ENCODE measurements around the gene NEMP1. TPM values are rescaled to one million over a fixed set of nuclear protein-coding genes. Genes with fewer than 3 reads are reported as not detected.

The NEMP1 gene
- total and polyA plus RNA-seq, 2 experiments from 2014 or later: 5.9 to 7.6 TPM

DNA sequence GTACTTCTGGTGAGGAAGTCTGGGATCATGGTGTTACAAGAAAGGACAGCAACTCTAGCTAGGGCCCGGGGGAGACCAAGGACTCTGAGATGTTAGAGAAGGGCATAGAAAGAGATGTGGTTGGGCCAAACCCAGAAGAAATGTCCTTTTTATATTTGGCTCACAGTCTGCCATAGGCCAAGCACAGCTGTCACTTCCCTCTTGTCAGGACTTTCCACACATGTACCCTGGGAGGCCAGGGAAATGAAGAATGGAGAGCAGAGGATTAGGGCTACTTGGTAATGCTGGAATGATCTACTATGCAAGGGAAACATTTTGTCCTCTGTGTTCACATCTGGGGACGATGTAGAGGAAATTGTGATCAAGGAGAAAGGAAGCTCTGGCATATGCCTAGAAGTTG lies 37.8 kb downstream of the NEMP1 start:
- WGBS, 2 experiments (ENCODE audit: low coverage in 1 of 2, low lambda C conversion rate in 2 of 2, missing lambda C conversion rate in 2 of 2): 39 to 44% methylated on average over 2 of the region's 2 CpGs
- H3K79me2 ChIP-seq (ENCODE audit: insufficient read depth): no peaks in the 10 kb centered on the region
- no peaks in the 10 kb centered on the region for H3K36me3 ChIP-seq (ENCODE audit: low read depth)
- TF ChIP-seq EZH2 (IDR thresholded peaks at IDR 0.05; ENCODE audit: insufficient read depth, poor library complexity, severe bottlenecking) (no peak), EZH2phosphoT487 (IDR thresholded peaks at IDR 0.05; ENCODE audit: insufficient read depth, low read depth) (no peak)
- in situ Hi-C loops (cut with MboI): no loop called here
- no peak overlapping the region for H3K4me3 ChIP-seq
- no peak for DNase-seq
- no peaks in the 10 kb centered on the region for H3F3A ChIP-seq (ENCODE audit: insufficient read depth)
- H3K9me2 ChIP-seq (ENCODE audit: insufficient read depth): no peaks in the 10 kb centered on the region
- no peak overlapping the region for H3K4me2 ChIP-seq (ENCODE audit: unreplicated experiment)
- H3K27me3 ChIP-seq (replicated peaks; ENCODE audit: insufficient read depth): peaks cover 40% of the 10 kb centered on the region
- H3K4me1 ChIP-seq (ENCODE audit: insufficient read depth): no peaks in the 10 kb centered on the region
- H3K9ac ChIP-seq: no peak overlapping the region
- H4K20me1 ChIP-seq (ENCODE audit: insufficient read depth): no peaks in the 10 kb centered on the region
- no peak overlapping the region for H3K27ac ChIP-seq
- H2AFZ ChIP-seq: no peak overlapping the region
- H3K9me3 ChIP-seq (ENCODE audit: low read depth): no peaks in the 10 kb centered on the region

DNA sequence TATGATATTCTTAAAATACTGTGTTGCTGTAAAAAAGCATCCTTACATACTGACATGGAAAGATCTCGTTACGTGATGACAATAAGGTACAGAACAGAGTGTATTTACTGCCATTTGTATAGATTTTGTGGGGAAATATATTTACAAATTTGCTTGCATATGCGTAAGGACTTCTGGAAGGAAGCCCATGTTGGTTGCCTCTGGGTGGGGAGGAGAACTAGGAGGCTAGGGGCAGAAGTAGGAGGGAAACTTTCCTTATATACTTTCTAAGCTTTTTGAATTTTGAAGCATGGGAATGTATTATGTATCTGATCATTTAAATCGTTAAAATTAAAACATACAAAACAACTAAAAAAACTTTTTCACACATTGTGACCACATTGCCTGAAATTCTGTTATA lies 38.4 kb downstream of the NEMP1 start:
- H3K4me1 ChIP-seq (ENCODE audit: insufficient read depth): no peaks in the 10 kb centered on the region
- H3K4me3 ChIP-seq: no peak overlapping the region
- no peaks in the 10 kb centered on the region for H3F3A ChIP-seq (ENCODE audit: insufficient read depth)
- H3K27ac ChIP-seq: no peak overlapping the region
- H3K9ac ChIP-seq: no peak overlapping the region
- H3K79me2 ChIP-seq (ENCODE audit: insufficient read depth): no peaks in the 10 kb centered on the region
- no peak overlapping the region for H3K4me2 ChIP-seq (ENCODE audit: unreplicated experiment)
- in situ Hi-C loops (cut with MboI): no loop called here
- H3K9me3 ChIP-seq (ENCODE audit: low read depth): no peaks in the 10 kb centered on the region
- no peak for DNase-seq
- no peaks in the 10 kb centered on the region for H3K36me3 ChIP-seq (ENCODE audit: low read depth)
- H4K20me1 ChIP-seq (ENCODE audit: insufficient read depth): no peaks in the 10 kb centered on the region
- H2AFZ ChIP-seq: no peak overlapping the region
- no peak for TF ChIP-seq EZH2phosphoT487 (IDR thresholded peaks at IDR 0.05; ENCODE audit: insufficient read depth, low read depth)
- TF ChIP-seq EZH2 (IDR thresholded peaks at IDR 0.05; ENCODE audit: insufficient read depth, poor library complexity, severe bottlenecking): no peak
- peaks cover 40% of the 10 kb centered on the region for H3K27me3 ChIP-seq (replicated peaks; ENCODE audit: insufficient read depth)
- H3K9me2 ChIP-seq (ENCODE audit: insufficient read depth): no peaks in the 10 kb centered on the region
- 50 to 56% methylated on average over 4 of the region's 4 CpGs for WGBS, 2 experiments (ENCODE audit: low coverage in 1 of 2, low lambda C conversion rate in 2 of 2, missing lambda C conversion rate in 2 of 2)

DNA sequence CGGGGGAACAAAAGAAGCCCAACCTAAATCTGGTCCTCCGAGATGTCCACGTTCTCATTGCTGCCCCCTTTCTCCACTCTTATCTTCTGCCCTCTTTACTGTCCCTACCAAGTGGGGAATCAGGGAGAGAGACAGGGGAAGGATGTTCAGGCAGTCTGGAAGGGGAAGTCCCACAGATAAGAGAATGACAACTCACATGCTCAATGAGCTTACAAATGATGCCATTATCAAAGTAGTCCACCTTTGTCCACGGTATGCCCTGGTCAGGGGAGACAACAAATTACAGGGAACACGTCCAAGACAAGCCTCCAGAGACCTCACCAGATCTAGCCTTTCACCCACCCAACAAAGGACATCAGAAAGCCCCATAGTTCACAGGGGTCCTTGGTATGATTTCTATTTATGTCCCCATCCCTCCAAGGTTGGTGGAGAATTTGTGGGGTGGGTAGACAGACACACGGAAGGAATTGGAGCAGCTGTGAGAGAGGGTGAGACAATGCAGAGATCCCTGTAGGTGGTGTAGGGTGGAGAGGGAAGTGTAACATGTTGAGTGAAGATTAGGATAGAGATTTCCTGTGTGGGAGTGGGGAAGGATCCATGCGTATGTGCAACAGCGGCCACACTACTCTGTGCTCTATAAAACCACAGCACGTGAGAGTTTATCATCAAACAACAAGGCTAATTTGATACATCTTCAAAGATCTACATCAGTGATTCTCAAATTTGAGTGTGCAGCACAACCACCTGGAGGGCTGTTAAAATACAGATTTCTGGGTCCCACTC lies 39.4 kb downstream of the NEMP1 start:
- WGBS, 2 experiments (ENCODE audit: low coverage in 1 of 2, low lambda C conversion rate in 2 of 2, missing lambda C conversion rate in 2 of 2): 66 to 67% methylated on average over 9 of the region's 9 CpGs
- Histone ChIP-seq H3K27ac (no peak overlapping the region), H3K4me2 (ENCODE audit: unreplicated experiment) (no peak overlapping the region), H3K9me3 (ENCODE audit: low read depth) (no peaks in the 10 kb centered on the region), H3K9me2 (ENCODE audit: insufficient read depth) (no peaks in the 10 kb centered on the region), H3K4me3 (no peak overlapping the region), H3K27me3 (replicated peaks; ENCODE audit: insufficient read depth) (peaks cover 40% of the 10 kb centered on the region), H2AFZ (no peak overlapping the region), H3K4me1 (ENCODE audit: insufficient read depth) (no peaks in the 10 kb centered on the region), H3F3A (ENCODE audit: insufficient read depth) (no peaks in the 10 kb centered on the region), H3K36me3 (ENCODE audit: low read depth) (no peaks in the 10 kb centered on the region), H3K79me2 (ENCODE audit: insufficient read depth) (no peaks in the 10 kb centered on the region), H3K9ac (no peak overlapping the region), H4K20me1 (ENCODE audit: insufficient read depth) (no peaks in the 10 kb centered on the region)
- in situ Hi-C loops (cut with MboI): no loop called here
- no peak for TF ChIP-seq EZH2phosphoT487 (IDR thresholded peaks at IDR 0.05; ENCODE audit: insufficient read depth, low read depth)
- no peak for TF ChIP-seq EZH2 (IDR thresholded peaks at IDR 0.05; ENCODE audit: insufficient read depth, poor library complexity, severe bottlenecking)
- no peak for DNase-seq

DNA sequence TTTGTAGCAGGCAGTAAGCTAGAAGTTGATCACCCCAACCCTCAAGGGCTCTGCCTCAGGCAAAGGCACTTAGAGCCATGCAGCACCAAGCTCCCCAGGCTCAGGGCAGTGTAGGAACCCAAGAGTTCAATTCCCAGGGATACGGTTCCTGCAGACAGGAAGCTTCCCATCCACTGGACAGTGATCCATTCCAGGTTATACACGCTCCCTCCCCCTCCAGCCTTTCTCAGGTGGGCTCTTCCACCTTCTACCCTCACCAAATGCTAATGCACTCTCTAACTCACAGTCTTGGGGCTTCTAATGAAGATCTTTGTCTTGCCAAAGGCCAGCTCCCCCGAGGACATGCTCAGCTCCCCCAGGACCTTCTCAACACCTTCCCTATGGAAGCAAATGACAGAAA lies 41.3 kb downstream of the NEMP1 start:
- peaks cover 49% of the 10 kb centered on the region for H3K27me3 ChIP-seq (replicated peaks; ENCODE audit: insufficient read depth)
- H3F3A ChIP-seq (ENCODE audit: insufficient read depth): no peaks in the 10 kb centered on the region
- TF ChIP-seq EZH2 (IDR thresholded peaks at IDR 0.05; ENCODE audit: insufficient read depth, poor library complexity, severe bottlenecking) (no peak), EZH2phosphoT487 (IDR thresholded peaks at IDR 0.05; ENCODE audit: insufficient read depth, low read depth) (no peak)
- WGBS, 2 experiments (ENCODE audit: low coverage in 1 of 2, low lambda C conversion rate in 2 of 2, missing lambda C conversion rate in 2 of 2): 58 to 60% methylated on average over 3 of the region's 3 CpGs
- in situ Hi-C loops (cut with MboI): no loop called here
- no peak overlapping the region for H3K4me3 ChIP-seq
- no peak overlapping the region for H3K4me2 ChIP-seq (ENCODE audit: unreplicated experiment)
- no peaks in the 10 kb centered on the region for H3K36me3 ChIP-seq (ENCODE audit: low read depth)
- H3K9ac ChIP-seq: no peak overlapping the region
- no peak for DNase-seq
- H4K20me1 ChIP-seq (ENCODE audit: insufficient read depth): no peaks in the 10 kb centered on the region
- no peaks in the 10 kb centered on the region for H3K9me2 ChIP-seq (ENCODE audit: insufficient read depth)
- H3K27ac ChIP-seq: no peak overlapping the region
- H2AFZ ChIP-seq: no peak overlapping the region
- no peaks in the 10 kb centered on the region for H3K79me2 ChIP-seq (ENCODE audit: insufficient read depth)
- no peaks in the 10 kb centered on the region for H3K4me1 ChIP-seq (ENCODE audit: insufficient read depth)
- H3K9me3 ChIP-seq (ENCODE audit: low read depth): no peaks in the 10 kb centered on the region
